ENCODE data around the gene PTGDR2.

PTGDR2 gene

GRCh38 chr11:60857378-60858232 lies 1.9 kb upstream of the PTGDR2 start:
- H3K4me3 ChIP-seq (ENCODE audit: low read depth, low read length) = no peak overlapping the region
- no peak for DNase-seq (ENCODE audit: low read depth)
- TF ChIP-seq CTCF (IDR thresholded peaks at IDR 0.05; ENCODE audit: insufficient read depth, low read depth, low read length, missing control alignments) = no peak

GRCh38 chr11:60854847-60855725 lies 664 bp downstream of the PTGDR2 start:
- DNase-seq (ENCODE audit: low read depth) = no peak
- no peak overlapping the region for H3K4me3 ChIP-seq (ENCODE audit: low read depth, low read length)
- no peak for TF ChIP-seq CTCF (IDR thresholded peaks at IDR 0.05; ENCODE audit: insufficient read depth, low read depth, low read length, missing control alignments)

GRCh38 chr11:60854140-60854846 lies 1.5 kb downstream of the PTGDR2 start:
- no peak overlapping the region for H3K4me3 ChIP-seq (ENCODE audit: low read depth, low read length)
- TF ChIP-seq CTCF (IDR thresholded peaks at IDR 0.05; ENCODE audit: insufficient read depth, low read depth, low read length, missing control alignments) = no peak
- no peak for DNase-seq (ENCODE audit: low read depth)

GRCh38 chr11:60852982-60853950 lies 2.5 kb downstream of the PTGDR2 start:
- no peak for DNase-seq (ENCODE audit: low read depth)
- no peak for TF ChIP-seq CTCF (IDR thresholded peaks at IDR 0.05; ENCODE audit: insufficient read depth, low read depth, low read length, missing control alignments)
- H3K4me3 ChIP-seq (ENCODE audit: low read depth, low read length) = no peak overlapping the region

GRCh38 chr11:60852117-60852981 lies 3.4 kb downstream of the PTGDR2 start:
- H3K4me3 ChIP-seq (ENCODE audit: low read depth, low read length) = no peak overlapping the region
- DNase-seq (ENCODE audit: low read depth) = no peak
- TF ChIP-seq CTCF (IDR thresholded peaks at IDR 0.05; ENCODE audit: insufficient read depth, low read depth, low read length, missing control alignments) = no peak
